Measurements from ENCODE around the gene MBD1. TPM values are rescaled to one million over a fixed set of nuclear protein-coding genes. Genes with fewer than 3 reads are reported as not detected.

Gene MBD1
- total and polyA plus RNA-seq, 2 of the 13 experiments (the other 11 are each of a cell fraction or from before 2014, with no cell fraction given): 25.5 to 28.6 TPM

- TF ChIP-seq, protein P1, sequence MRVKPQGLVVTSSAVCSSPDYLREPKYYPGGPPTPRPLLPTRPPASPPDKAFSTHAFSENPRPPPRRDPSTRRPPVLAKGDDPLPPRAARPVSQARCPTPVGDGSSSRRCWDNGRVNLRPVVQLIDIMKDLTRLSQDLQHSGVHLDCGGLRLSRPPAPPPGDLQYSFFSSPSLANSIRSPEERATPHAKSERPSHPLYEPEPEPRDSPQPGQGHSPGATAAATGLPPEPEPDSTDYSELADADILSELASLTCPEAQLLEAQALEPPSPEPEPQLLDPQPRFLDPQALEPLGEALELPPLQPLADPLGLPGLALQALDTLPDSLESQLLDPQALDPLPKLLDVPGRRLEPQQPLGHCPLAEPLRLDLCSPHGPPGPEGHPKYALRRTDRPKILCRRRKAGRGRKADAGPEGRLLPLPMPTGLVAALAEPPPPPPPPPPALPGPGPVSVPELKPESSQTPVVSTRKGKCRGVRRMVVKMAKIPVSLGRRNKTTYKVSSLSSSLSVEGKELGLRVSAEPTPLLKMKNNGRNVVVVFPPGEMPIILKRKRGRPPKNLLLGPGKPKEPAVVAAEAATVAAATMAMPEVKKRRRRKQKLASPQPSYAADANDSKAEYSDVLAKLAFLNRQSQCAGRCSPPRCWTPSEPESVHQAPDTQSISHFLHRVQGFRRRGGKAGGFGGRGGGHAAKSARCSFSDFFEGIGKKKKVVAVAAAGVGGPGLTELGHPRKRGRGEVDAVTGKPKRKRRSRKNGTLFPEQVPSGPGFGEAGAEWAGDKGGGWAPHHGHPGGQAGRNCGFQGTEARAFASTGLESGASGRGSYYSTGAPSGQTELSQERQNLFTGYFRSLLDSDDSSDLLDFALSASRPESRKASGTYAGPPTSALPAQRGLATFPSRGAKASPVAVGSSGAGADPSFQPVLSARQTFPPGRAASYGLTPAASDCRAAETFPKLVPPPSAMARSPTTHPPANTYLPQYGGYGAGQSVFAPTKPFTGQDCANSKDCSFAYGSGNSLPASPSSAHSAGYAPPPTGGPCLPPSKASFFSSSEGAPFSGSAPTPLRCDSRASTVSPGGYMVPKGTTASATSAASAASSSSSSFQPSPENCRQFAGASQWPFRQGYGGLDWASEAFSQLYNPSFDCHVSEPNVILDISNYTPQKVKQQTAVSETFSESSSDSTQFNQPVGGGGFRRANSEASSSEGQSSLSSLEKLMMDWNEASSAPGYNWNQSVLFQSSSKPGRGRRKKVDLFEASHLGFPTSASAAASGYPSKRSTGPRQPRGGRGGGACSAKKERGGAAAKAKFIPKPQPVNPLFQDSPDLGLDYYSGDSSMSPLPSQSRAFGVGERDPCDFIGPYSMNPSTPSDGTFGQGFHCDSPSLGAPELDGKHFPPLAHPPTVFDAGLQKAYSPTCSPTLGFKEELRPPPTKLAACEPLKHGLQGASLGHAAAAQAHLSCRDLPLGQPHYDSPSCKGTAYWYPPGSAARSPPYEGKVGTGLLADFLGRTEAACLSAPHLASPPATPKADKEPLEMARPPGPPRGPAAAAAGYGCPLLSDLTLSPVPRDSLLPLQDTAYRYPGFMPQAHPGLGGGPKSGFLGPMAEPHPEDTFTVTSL (CRISPR knock-in tag; IDR thresholded peaks at IDR 0.05; ENCODE audit: borderline replicate concordance): no peak
- TF ChIP-seq TOE1 (CRISPR knock-in tag; IDR thresholded peaks at IDR 0.05): no peak
- TF ChIP-seq DR1 (CRISPR knock-in tag; IDR thresholded peaks at IDR 0.05): no peak
Measured at GRCh38 chr18:50283469-50284209, 2.3 kb upstream of the MBD1 start (continued).

DNA sequence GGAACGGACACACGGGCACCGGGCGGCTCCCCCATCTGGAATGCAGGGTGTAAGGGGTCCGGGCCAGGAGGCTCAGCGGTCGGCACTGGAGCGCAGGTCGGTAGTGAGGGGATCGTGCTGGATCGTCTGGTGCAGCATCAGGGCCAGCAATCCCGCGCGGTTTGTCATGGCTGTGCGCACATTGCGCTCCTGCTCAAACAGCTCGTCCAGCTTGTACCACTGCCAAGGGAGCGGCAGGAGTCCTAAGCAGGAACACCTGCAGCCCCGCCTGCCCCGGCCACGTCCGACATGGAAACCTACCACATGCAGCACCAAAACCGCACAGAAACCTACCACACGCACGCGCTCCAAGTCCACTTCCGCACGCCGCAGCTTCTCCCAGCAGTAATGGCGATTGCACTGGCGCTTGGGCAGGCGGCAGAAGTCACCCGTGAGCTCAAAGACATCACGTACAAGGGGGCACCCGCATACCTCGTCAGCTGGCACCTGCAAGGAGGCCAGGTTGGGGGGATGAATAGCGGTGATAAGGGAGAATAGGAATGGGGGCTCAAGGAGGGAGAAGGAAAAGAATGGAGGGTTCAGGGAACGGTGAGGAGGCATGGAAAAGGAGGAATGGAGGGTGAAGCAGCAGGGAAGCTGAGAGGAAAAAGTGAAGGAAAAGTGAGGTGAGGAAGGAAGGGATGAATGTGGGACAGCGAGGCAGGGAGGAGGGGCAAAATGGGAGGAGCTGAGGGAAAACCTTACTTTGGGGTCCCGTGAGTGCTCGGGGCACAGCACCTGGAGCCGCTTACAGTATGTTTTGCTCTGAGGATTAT lies 1.4 kb upstream of the MBD1 start:
- H3K4me1 ChIP-seq (ENCODE audit: insufficient read depth, low read length): peaks cover 33% of the 10 kb centered on the region

More for the DNA sequence above, 1.4 kb upstream of the MBD1 start:
- BruUV-seq (replicated peaks): no TSS peak
- no peaks in the 10 kb centered on the region for H4K20me1 ChIP-seq (ENCODE audit: insufficient read depth, low read length)
- no peaks in the 10 kb centered on the region for H3K9me3 ChIP-seq (ENCODE audit: low read length)
- ChIA-PET POLR2A (interaction anchor here (1.1 kb wide), 1 partner anchor 25 kb away, joined by 4 read pairs; no protein-coding TSS in a partner anchor), CTCF (ENCODE audit: low intra/inter-chr PET ratio, low total read pairs) (no interaction called here)
- intact Hi-C loops (cut with micrococcal nuclease; ENCODE audit: unreplicated experiment): no loop called here
- no peak for DNase-seq (ENCODE audit: low spot score)
- H3K9ac ChIP-seq (ENCODE audit: insufficient read depth, low read depth, low read length): no peak overlapping the region
- no peak overlapping the region for H3K4me3 ChIP-seq (replicated peaks in 1 of 3; ENCODE audit: insufficient read depth in 1 of 3, low read depth in 2 of 3, low read length in 3 of 3)
- TF ChIP-seq DNMT3B (CRISPR knock-in tag; conservative IDR thresholded peaks at IDR 0.05): no peak
- no peak for TF ChIP-seq CCDC6 (CRISPR knock-in tag; IDR thresholded peaks at IDR 0.05)
- no peak for TF ChIP-seq PCBP2 (optimal IDR thresholded peaks at IDR 0.05; ENCODE audit: low read depth, low read length, poor library complexity, severe bottlenecking)
- WGBS (ENCODE audit: low lambda C conversion rate): 98% methylated on average over 39 of the region's 42 CpGs
- no peak overlapping the region for H3K4me2 ChIP-seq (ENCODE audit: low read depth, low read length)
- H3K27me3 ChIP-seq (ENCODE audit: control insufficient read depth in 1 of 2, insufficient read depth in 2 of 2, low read length in 2 of 2): peaks cover 0 to 4% of the 10 kb centered on the region in 2 experiments; a peak in 1 of 5 replicates
- FAIRE-seq: no peak
- no peak overlapping the region for H2AFZ ChIP-seq (ENCODE audit: low read length)
- no peak for ATAC-seq
- peaks cover 9 to 27% of the 10 kb centered on the region in 2 experiments; a peak in 4 of 5 replicates for H3K36me3 ChIP-seq (replicated peaks in 1 of 2; ENCODE audit: control insufficient read depth in 1 of 2, insufficient read depth in 2 of 2, low read length in 2 of 2)
- in situ Hi-C loops (cut with HindIII; ENCODE audit: extremely low pct_ligation_motif_present, low pct_unique_long_range_greater_than_20kb): loop anchor here (10.0 kb wide), 1 partner anchor 142 kb away; no protein-coding TSS in a partner anchor
- peaks cover 30% of the 10 kb centered on the region for H3K79me2 ChIP-seq (ENCODE audit: insufficient read depth, low read length)
- no peak overlapping the region for H3K27ac ChIP-seq (ENCODE audit: extremely low read length, insufficient read depth, low read length)

Data from HepG2 (cell line).